Adrenal gland (tissue), 12 donors: Measurements from ENCODE around the gene PLD1. TPM values are rescaled to one million over a fixed set of nuclear protein-coding genes. Genes with fewer than 3 reads are reported as not detected.
"Not testable (repeated sequence)": the region's sequence is repeated elsewhere in the genome, so short reads cannot be mapped to it uniquely, and the experiment has no call there.

ENCODE experiments used
- DNase-seq, 7 donors: peaks; one replicate each; pipeline ENCODE4 v3.0.0-alpha.2; 2019 to 2020
- H3K27ac ChIP-seq, 5 donors: fragments of 200-600 bp; sonication (generic) in 4 of 5; 1 replicate in 3 of 5; 2 replicates in 2 of 5; pipeline versions ENCODE4 v1.5.1 to v1.8.0; 2016 to 2020; ENCODE audit warnings: mild to moderate bottlenecking in 1 of 5
- H3K27me3 ChIP-seq: fragments of 200-600 bp; 2 replicates; pipeline ENCODE4 v1.8.0; 2021
- H3K36me3 ChIP-seq, 2 donors: fragments of 200-600 bp; replicated peaks in 1 of 2; 1 replicate in 1 of 2; 2 replicates in 1 of 2; pipeline versions ENCODE4 v1.5.1 to v1.8.0; 2018 to 2022
- H3K4me1 ChIP-seq, 2 donors: fragments of 200-600 bp; replicated peaks in 1 of 2; 1 replicate in 1 of 2; 2 replicates in 1 of 2; pipeline versions ENCODE4 v1.5.1 to v1.8.0; 2018 to 2021
- H3K4me3 ChIP-seq, 4 donors: fragments of 200-600 bp; sonication (generic) in 3 of 4; one replicate each; pipeline ENCODE4 v1.5.1; 2016 to 2018
- H3K9me3 ChIP-seq, 3 donors: fragments of 200-600 bp; sonication (generic) in 1 of 3; replicated peaks in 1 of 3; 1 replicate in 2 of 3; 2 replicates in 1 of 3; pipeline versions ENCODE4 v1.5.1 to v1.8.0; 2016 to 2021
- POLR2A ChIP-seq, 2 donors: fragments of 450-650 bp; IDR thresholded peaks; one replicate each; pipeline ENCODE4 v1.6.1; 2017; ENCODE audit warnings: antibody characterized with exemption in 2 of 2, mild to moderate bottlenecking in 2 of 2, moderate library complexity in 1 of 2
- WGBS, 4 donors: extraction: QIAGEN DNeasy Blood & Tissue Kit in 2 of 4; methylation state at CpG; one replicate each; pipeline versions ENCODE4 v1.1.5 to v1.1.7; 2013 to 2017; 5-methylcytosine and 5-hydroxymethylcytosine counted together
- intact Hi-C, 2 donors: fragments of 100-400 bp; cut with DNase I; formaldehyde crosslinking; loops; one replicate each; pipeline versions ENCODE4 v1.14.1 to v1.15.0; 2022 to 2023
- polyA plus RNA-seq, 3 donors: library from polyadenylated mRNA; stranded (reverse); fragments of 200-250 nt in 2 of 3; fragments of 350-450 nt in 1 of 3; fragmentation: Illumina TruSeq in 1 of 3; extraction: RNeasy Lipid Tissue Mini Kit (QIAGEN cat#74804) in 1 of 3; gene quantifications; one replicate each; pipeline ENCODE4 v1.2.3, GENCODE V29; 2013 to 2014
- total RNA-seq, 9 donors: library from RNA; depleted of rRNA in 4 of 9; stranded (reverse); fragments of >200 nt in 4 of 9; fragments of 120-200 nt in 1 of 9; fragmentation: NEBNext Ultra II Directional in 1 of 9; extraction: Animal tissue kit (Norgen Biotek cat#: 25700) in 1 of 9; gene quantifications; one replicate each; pipeline versions ENCODE4 v1.1.0 to v1.2.4, GENCODE V29; 2013 to 2023
- TF ChIP-seq, protein P1 (sequence below), 6 experiments: fragments of 450-650 bp in 4 of 6; fragments of 200-600 bp in 2 of 6; sonication (generic) in 1 of 6; IDR thresholded peaks; 1 replicate in 5 of 6; 2 replicates in 1 of 6; pipeline versions ENCODE4 v1.5.1 to v1.8.0; 2016 to 2021; ENCODE audit warnings: antibody characterized with exemption in 6 of 6, mild to moderate bottlenecking in 2 of 6, moderate library complexity in 1 of 6
- donor health status: healthy with polysubstance abuse.
- donor health status: Bipolar disorder and iron deficiency.
- donor health status: DM: yes; HTN: yes; CAD: no.
- donor health status: DM: no; HTN: no; CAD: no.
- donor health status: DM: no; HTN: no; CAD: no.
- donor health status: DM: yes; HTN: yes; CAD: no.

Gene PLD1
- total and polyA plus RNA-seq, 12 donors = 25.7 to 178 (median 94.5) TPM

DNA sequence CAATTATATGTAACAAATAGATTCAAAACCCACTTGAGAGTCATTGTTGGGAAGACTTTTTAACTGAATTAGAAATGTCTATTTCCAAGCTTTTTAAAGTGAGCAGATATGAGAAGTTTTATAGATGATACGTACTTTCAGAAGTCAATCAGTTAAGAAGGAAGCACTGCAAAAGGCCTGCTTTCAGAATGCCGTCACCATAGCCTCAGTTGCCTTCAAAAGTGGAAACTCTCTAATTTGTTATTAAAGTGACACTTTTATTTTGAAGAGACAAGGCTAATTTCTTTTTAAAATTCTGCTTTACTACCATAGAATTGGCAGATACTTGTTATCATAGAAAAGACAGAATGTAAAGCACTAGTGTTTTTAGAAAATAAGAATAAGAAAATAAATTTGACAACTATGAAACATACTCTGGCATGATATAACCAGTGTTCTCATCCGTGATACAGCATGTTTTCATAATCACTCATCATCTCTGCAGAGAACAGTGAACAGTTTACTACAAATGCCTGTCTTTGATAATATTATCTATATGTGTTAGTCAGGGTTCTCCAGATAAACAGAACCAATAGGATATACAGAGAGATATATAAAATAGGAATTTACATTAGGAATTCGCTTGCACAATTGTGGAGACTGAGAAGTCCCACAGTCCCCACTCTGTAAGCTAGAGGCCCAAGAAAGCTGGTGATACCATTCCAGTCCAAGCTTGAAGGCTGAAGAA, 7.0 kb upstream of the PLD1 start:
- H3K27me3 ChIP-seq = no peaks in the 10 kb centered on the region
- no peak overlapping the region for H3K27ac ChIP-seq
- H3K4me3 ChIP-seq = no peak overlapping the region
- TF ChIP-seq POLR2A (IDR thresholded peaks at IDR 0.05) = no peak
- TF ChIP-seq, protein P1, sequence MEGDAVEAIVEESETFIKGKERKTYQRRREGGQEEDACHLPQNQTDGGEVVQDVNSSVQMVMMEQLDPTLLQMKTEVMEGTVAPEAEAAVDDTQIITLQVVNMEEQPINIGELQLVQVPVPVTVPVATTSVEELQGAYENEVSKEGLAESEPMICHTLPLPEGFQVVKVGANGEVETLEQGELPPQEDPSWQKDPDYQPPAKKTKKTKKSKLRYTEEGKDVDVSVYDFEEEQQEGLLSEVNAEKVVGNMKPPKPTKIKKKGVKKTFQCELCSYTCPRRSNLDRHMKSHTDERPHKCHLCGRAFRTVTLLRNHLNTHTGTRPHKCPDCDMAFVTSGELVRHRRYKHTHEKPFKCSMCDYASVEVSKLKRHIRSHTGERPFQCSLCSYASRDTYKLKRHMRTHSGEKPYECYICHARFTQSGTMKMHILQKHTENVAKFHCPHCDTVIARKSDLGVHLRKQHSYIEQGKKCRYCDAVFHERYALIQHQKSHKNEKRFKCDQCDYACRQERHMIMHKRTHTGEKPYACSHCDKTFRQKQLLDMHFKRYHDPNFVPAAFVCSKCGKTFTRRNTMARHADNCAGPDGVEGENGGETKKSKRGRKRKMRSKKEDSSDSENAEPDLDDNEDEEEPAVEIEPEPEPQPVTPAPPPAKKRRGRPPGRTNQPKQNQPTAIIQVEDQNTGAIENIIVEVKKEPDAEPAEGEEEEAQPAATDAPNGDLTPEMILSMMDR (IDR thresholded peaks at IDR 0.05) = no peak
- H3K9me3 ChIP-seq = no peaks in the 10 kb centered on the region
- WGBS, 4 donors = 81 to 95% (median 92%) methylated on average over 4 of the region's 4 CpGs
- intact Hi-C loops = no loop called here
- H3K4me1 ChIP-seq = no peaks in the 10 kb centered on the region
- no peak for DNase-seq
- H3K36me3 ChIP-seq = no peaks in the 10 kb centered on the region

DNA sequence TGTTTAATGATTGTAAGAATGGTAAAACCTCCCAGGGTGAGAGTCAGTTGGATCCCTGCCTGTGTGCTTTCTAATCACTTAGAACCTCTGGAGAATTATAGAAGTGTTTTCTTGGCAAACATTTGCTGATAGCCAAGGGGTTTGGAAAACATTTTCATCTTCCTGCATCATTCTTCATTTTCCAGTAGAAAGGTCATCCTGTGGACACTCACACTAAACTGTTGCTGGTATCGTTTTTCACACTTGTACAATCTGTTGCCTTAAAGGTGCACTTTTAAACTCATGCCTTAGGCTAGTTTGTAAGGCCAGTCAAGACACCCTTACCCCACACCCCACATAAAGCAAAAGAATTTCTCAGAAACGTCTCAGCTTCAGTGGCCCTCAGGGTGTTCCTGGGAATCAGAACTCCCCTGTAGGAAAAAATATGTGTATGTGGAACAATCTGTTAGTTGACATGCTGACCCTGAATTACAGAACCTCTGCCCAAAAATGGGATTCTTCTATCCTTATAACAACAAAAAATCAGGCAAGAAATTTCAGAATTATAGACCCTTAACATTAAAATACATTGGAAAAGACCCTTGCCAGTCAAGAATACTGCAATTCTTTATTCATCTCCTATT, 5.8 kb upstream of the PLD1 start:
- Histone ChIP-seq H3K27ac (no peak overlapping the region), H3K27me3 (no peaks in the 10 kb centered on the region), H3K9me3 (no peaks in the 10 kb centered on the region), H3K4me3 (no peak overlapping the region), H3K4me1 (peaks cover 0 to 7% of the 10 kb centered on the region in 2 donors), H3K36me3 (no peaks in the 10 kb centered on the region)
- no peak for TF ChIP-seq POLR2A (IDR thresholded peaks at IDR 0.05)
- TF ChIP-seq, protein P1 (IDR thresholded peaks at IDR 0.05) = no peak
- 48 to 58% (median 56%) methylated on average over 2 of the region's 2 CpGs for WGBS, 4 donors
- intact Hi-C loops = no loop called here
- no peak for DNase-seq

DNA sequence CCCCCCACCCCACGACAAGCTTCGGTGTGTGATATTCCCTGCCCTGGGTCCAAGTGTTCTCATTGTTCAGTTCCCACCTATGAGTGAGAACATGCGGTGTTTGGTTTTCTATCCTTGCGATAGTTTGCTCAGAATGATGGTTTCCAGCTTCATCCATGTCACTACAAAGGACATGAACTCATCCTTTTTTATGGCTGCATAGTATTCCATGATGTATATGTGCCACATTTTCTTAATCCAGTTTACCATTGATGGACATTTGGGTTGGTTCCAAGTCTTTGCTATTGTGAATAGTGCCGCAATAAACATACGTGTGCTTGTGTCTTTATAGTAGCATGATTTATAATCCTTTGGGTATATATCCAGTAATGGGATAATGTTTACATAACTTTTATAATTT, 4.4 kb upstream of the PLD1 start:
- intact Hi-C loops, H3K27ac ChIP-seq, H3K36me3 ChIP-seq, H3K4me3 ChIP-seq, DNase-seq, H3K27me3 ChIP-seq, H3K9me3 ChIP-seq: not testable (repeated sequence)
- 91 to 96% (median 92%) methylated on average over 5 to 6 of the region's 6 CpGs for WGBS, 4 donors
- peaks cover 0 to 14% of the 10 kb centered on the region in 2 donors for H3K4me1 ChIP-seq

DNA sequence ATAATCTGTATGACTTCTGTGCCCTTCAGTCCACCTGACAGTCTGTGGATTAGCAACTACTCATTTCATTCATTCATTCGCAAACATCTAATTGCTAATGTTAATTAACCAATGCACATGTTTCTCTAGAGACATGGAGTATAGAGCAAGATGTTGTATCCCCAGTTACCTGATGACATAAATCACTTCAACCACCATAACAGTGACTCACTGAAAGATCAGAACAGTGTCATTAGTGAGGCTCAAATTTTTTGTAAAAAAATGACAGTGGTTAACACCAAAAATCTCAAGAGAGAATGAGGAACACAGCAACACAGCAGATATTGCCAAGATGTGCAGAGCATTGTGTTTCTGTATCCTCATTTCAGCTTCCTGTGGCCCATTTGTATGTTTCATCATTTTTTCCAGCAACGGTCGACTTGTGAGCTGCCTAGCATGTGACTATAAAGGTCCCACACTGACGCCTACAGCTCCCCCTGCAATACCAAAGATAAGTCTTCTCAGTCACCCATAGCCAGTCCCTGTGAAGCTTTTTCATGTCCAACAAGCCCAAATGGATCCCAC, 3.7 kb upstream of the PLD1 start:
- no peaks in the 10 kb centered on the region for H3K27me3 ChIP-seq
- no peak overlapping the region for H3K4me3 ChIP-seq
- DNase-seq = peak in 2 of 7 donors; percentile 42 to 49
- H3K27ac ChIP-seq = peak overlapping the region in 1 of 5 donors; percentile 41
- TF ChIP-seq POLR2A (IDR thresholded peaks at IDR 0.05) = no peak
- TF ChIP-seq, protein P1 (IDR thresholded peaks at IDR 0.05) = no peak
- H3K9me3 ChIP-seq = no peaks in the 10 kb centered on the region
- no peaks in the 10 kb centered on the region for H3K36me3 ChIP-seq
- intact Hi-C loops = no loop called here
- 59 to 73% (median 67%) methylated on average over 4 of the region's 4 CpGs for WGBS, 4 donors
- H3K4me1 ChIP-seq = peaks cover 0 to 21% of the 10 kb centered on the region in 2 donors
